ENCODE measurements around the gene ATP5PF.
"Not testable (repeated sequence)": the region's sequence is repeated elsewhere in the genome, so short reads cannot be mapped to it uniquely, and the experiment has no call there.

Gene ATP5PF, protein sequence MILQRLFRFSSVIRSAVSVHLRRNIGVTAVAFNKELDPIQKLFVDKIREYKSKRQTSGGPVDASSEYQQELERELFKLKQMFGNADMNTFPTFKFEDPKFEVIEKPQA

GRCh38 chr21:25734904-25735645 is at the start of gene ATP5PF, which contains the start of gene GABPA:
Gene ATP5PF, minus strand, starts transcription at chr21:25734904. Its CDS starts 5,110 bp downstream, at chr21:25729794.
Gene GABPA, plus strand, starts transcription at chr21:25734972. Its CDS starts 6,627 bp downstream, at chr21:25741599.
- peak; percentile 79 to 99 for DNase-seq (ENCODE audit: low read depth in 1 of 2, low spot score in 1 of 2)
- in situ Hi-C loops (cut with HindIII; ENCODE audit: low pct_unique_long_range_greater_than_20kb, low sequenced_read_pairs), result no loop called here
- no peak for TF ChIP-seq JUND (IDR thresholded peaks at IDR 0.05; ENCODE audit: low read depth)

DNA sequence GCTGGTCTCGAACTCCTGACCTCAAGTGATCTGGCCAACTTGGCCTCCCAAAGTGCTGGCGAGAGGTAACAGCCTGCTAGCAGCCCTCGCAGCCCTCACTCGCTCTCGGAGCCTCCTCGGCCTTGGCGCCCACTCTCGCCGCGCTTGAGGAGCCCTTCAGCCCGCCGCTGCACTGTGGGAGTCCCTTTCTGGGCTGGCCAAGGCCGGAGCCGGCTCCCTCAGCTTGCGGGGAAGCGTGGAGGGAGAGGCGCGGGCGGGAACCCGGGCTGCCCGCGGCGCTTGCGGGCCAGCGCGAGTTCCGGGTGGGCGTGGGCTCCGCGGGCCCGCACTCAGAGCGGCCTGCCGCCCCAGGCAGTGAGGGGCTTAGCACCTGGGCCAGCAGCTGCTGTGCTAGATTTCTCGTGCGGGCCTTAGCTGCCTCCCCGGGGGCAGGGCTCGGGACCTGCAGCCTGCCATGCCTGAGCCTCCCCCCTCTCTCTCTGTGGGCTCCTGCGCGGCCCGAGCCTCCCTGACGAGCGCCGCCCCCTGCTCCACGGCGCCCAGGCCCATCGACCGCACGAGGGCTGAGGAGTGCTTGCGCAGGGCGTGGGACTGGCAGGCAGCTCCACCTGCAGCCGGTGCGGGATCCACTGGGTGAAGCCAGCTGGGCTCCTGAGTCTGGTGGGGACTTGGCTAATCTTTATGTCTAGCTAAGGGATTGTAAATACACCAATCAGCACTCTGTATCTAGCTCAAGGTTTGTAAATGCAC is 43.6 kb upstream of the ATP5PF start:
- not testable (repeated sequence) for DNase-seq (ENCODE audit: low read depth in 1 of 2, low spot score in 1 of 2)

GRCh38 chr21:25776440-25776839 is 41.7 kb upstream of the ATP5PF start:
- in situ Hi-C loops (cut with HindIII; ENCODE audit: low pct_unique_long_range_greater_than_20kb, low sequenced_read_pairs), result no loop called here
- TF ChIP-seq JUND (IDR thresholded peaks at IDR 0.05; ENCODE audit: low read depth), result no peak
- DNase-seq (ENCODE audit: low read depth in 1 of 2, low spot score in 1 of 2), result no peak

More for the DNA sequence above, 43.6 kb upstream of the ATP5PF start:
- in situ Hi-C loops (cut with HindIII; ENCODE audit: low pct_unique_long_range_greater_than_20kb, low sequenced_read_pairs), result not testable (repeated sequence)

DNA sequence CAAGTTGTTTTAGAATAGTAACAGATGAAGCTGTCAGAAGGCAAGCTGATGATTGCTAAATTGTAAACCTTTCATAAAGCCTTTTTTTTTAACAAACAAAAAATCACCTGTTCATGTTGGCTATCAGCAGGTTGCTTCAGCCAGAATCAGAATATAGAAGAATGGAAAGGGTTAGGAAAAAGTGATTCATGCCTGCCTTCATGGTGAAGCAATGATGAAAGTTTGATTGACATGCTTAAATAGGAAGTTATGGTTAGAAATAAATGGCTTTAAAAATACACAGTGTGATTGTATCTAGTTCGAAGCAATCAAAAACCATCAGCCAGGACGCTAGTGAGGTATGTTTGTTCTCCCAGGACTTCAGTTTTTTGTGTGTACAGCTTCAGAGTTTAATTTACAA is 38.0 kb upstream of the ATP5PF start:
- in situ Hi-C loops (cut with HindIII; ENCODE audit: low pct_unique_long_range_greater_than_20kb, low sequenced_read_pairs), result no loop called here
- no peak for TF ChIP-seq JUND (IDR thresholded peaks at IDR 0.05; ENCODE audit: low read depth)
- DNase-seq (ENCODE audit: low read depth in 1 of 2, low spot score in 1 of 2), result peak in 1 of 2 experiments; percentile 20

DNA sequence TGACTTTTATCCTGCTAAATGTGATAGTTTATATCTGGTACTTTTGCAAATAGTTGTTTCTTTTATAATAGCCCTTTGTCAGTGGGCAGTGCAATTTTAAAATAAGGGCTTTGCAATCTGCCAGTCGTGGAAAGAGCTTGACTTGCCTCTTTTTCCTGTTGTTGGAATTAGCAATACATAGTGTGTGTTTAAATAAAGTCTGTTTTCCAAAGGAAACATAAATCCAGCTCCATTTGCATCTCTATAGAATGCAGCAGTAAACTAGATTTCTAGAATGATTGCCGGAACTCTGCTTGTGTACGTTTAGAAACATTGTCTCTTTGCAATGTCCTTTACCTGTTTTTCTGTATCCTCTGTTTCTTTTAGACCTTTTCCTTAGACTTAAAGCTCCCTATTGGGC is 33.2 kb upstream of the ATP5PF start:
- DNase-seq (ENCODE audit: low read depth in 1 of 2, low spot score in 1 of 2), result no peak
- in situ Hi-C loops (cut with HindIII; ENCODE audit: low pct_unique_long_range_greater_than_20kb, low sequenced_read_pairs), result no loop called here
- TF ChIP-seq JUND (IDR thresholded peaks at IDR 0.05; ENCODE audit: low read depth), result no peak

DNA sequence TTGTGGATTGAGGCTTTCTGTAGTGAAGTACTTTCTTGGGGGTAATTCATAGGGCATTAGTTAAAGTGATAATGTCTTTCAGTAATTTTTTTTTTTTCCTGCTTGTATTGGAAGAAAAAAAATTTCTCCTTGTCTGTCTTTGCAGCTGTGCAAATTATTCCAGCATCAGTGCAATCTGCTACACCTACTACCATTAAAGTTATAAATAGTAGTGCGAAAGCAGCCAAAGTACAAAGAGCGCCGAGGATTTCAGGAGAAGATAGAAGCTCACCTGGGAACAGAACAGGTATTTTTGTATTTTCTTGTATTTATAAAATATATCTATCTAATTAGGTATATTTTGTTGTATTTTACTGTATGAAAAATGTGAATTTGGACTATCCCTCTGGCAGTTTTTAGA is 29.4 kb upstream of the ATP5PF start:
- in situ Hi-C loops (cut with HindIII; ENCODE audit: low pct_unique_long_range_greater_than_20kb, low sequenced_read_pairs), result no loop called here
- no peak for DNase-seq (ENCODE audit: low read depth in 1 of 2, low spot score in 1 of 2)
- TF ChIP-seq JUND (IDR thresholded peaks at IDR 0.05; ENCODE audit: low read depth), result no peak

GRCh38 chr21:25760677-25761076 is 26.0 kb upstream of the ATP5PF start:
- no peak for TF ChIP-seq JUND (IDR thresholded peaks at IDR 0.05; ENCODE audit: low read depth)
- DNase-seq (ENCODE audit: low read depth in 1 of 2, low spot score in 1 of 2), result no peak
- in situ Hi-C loops (cut with HindIII; ENCODE audit: low pct_unique_long_range_greater_than_20kb, low sequenced_read_pairs), result no loop called here

GRCh38 chr21:25760061-25760460 is 25.4 kb upstream of the ATP5PF start:
- in situ Hi-C loops (cut with HindIII; ENCODE audit: low pct_unique_long_range_greater_than_20kb, low sequenced_read_pairs), result no loop called here
- DNase-seq (ENCODE audit: low read depth in 1 of 2, low spot score in 1 of 2), result no peak

GRCh38 chr21:25759573-25759972 is 24.9 kb upstream of the ATP5PF start:
- no peak for DNase-seq (ENCODE audit: low read depth in 1 of 2, low spot score in 1 of 2)
- TF ChIP-seq JUND (IDR thresholded peaks at IDR 0.05; ENCODE audit: low read depth), result no peak
- in situ Hi-C loops (cut with HindIII; ENCODE audit: low pct_unique_long_range_greater_than_20kb, low sequenced_read_pairs), result no loop called here

More at GRCh38 chr21:25760061-25760460, 25.4 kb upstream of the ATP5PF start:
- TF ChIP-seq JUND (IDR thresholded peaks at IDR 0.05; ENCODE audit: low read depth), result no peak

DNA sequence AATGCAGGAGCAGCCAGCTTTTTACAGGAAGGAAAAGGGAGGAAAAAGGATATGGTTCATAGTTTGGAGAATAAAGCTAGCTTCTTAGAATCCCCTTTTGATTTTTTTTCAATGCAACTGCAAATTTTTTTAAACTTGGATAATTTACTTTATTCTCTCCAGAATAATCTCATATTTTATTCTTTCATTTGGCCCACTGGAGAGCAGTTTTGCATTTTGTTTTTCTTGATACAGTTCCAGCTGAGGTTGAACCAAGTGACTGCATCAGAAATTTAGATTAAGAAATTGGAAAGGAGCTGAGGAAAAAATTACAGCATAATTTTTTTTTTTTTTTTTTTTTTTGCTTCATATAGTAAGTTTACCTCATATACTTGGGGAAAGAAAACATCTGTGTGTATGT is 22.8 kb upstream of the ATP5PF start:
- in situ Hi-C loops (cut with HindIII; ENCODE audit: low pct_unique_long_range_greater_than_20kb, low sequenced_read_pairs), result no loop called here
- DNase-seq (ENCODE audit: low read depth in 1 of 2, low spot score in 1 of 2), result no peak
- TF ChIP-seq JUND (IDR thresholded peaks at IDR 0.05; ENCODE audit: low read depth), result no peak

DNA sequence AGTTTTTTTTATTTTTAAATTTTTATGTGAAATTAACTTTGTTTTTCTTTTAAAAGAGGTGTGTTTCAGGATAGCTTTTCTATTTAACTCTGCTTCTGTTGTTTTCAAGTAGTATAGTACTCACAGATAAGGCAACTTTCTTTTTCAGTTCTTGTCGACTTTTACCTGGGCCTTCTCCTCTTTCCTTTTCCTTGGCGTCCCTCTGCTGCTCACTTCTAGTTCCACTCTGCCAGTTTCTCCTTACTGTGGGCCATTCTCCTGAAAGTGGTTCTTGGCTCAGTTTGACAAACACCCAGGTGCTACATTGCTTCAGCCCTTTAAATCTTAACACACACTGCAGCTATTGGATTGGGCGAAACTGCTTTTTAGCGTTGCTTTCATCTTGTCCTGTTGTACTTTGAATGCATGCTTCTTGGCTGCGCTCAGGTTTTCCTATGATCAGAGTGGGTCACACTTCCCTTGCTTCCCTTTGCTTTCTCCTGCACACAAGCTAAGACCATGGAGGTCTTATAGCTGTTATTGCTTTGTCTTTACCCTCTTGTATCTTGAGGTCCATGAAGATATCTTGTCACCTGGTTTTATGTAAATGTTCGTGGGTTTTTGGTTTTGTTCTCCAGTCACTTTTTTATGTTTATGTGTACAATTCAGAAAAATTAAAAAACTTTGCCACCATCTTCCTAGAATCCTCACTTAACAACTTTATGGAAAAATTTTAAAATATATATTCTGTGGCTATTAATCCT is 21.7 kb upstream of the ATP5PF start:
- in situ Hi-C loops (cut with HindIII; ENCODE audit: low pct_unique_long_range_greater_than_20kb, low sequenced_read_pairs), result no loop called here
- DNase-seq (ENCODE audit: low read depth in 1 of 2, low spot score in 1 of 2), result no peak
- TF ChIP-seq JUND (IDR thresholded peaks at IDR 0.05; ENCODE audit: low read depth), result no peak

- in situ Hi-C loops (cut with HindIII; ENCODE audit: low pct_unique_long_range_greater_than_20kb, low sequenced_read_pairs), result no loop called here
- DNase-seq (ENCODE audit: low read depth in 1 of 2, low spot score in 1 of 2), result no peak
- no peak for TF ChIP-seq JUND (IDR thresholded peaks at IDR 0.05; ENCODE audit: low read depth)
Observed at GRCh38 chr21:25752416-25752815, 17.7 kb upstream of the ATP5PF start.
